Daoy (cell line): ENCODE measurements around the gene ITPKC. TPM values are rescaled to one million over a fixed set of nuclear protein-coding genes. Genes with fewer than 3 reads are reported as not detected.
A peak's percentile ranks its signal among the peaks of the same experiment; 100 is the strongest.
"Not testable (repeated sequence)": the region's sequence is repeated elsewhere in the genome, so short reads cannot be mapped to it uniquely, and the experiment has no call there.

Source experiments
- DNase-seq: peaks from one replicate; pipeline ENCODE4 v3.0.0-alpha.2; 2015; ENCODE audit warnings: low read depth
- total RNA-seq: library from RNA; depleted of rRNA; stranded (reverse); fragments of >200 nt; shearing (Covaris generic); gene quantifications from 2 replicates; pipeline ENCODE4 v1.2.3, GENCODE V29; 2014

Gene ITPKC
- total RNA-seq, 1 experiment from 2014 or later, result 5.3 TPM

GRCh38 chr19:40716031-40716481, 856 bp upstream of the ITPKC start:
- DNase-seq, result peak; percentile 97

- no peak for DNase-seq
These were observed 490 bp downstream of the ITPKC start for GRCh38 chr19:40717325-40717879.

- peak; percentile 29 for DNase-seq
These were observed 1.2 kb downstream of the ITPKC start for GRCh38 chr19:40717880-40718773.

GRCh38 chr19:40718774-40719391, 2.0 kb downstream of the ITPKC start:
- peak; percentile 63 for DNase-seq

GRCh38 chr19:40719414-40719894, 2.5 kb downstream of the ITPKC start:
- DNase-seq, result no peak

- DNase-seq, result no peak
These were observed 4.2 kb downstream of the ITPKC start for GRCh38 chr19:40721140-40721486.

- no peak for DNase-seq
These were observed 5.2 kb downstream of the ITPKC start for GRCh38 chr19:40721936-40722661.

GRCh38 chr19:40723661-40724254, 6.8 kb downstream of the ITPKC start:
- no peak for DNase-seq

GRCh38 chr19:40724315-40724714, 7.4 kb downstream of the ITPKC start:
- no peak for DNase-seq

GRCh38 chr19:40724855-40725254, 7.9 kb downstream of the ITPKC start:
- DNase-seq, result no peak

- no peak for DNase-seq
These were observed 9.4 kb downstream of the ITPKC start for GRCh38 chr19:40726279-40726678.

- not testable (repeated sequence) for DNase-seq
These were observed 13.2 kb downstream of the ITPKC start for GRCh38 chr19:40730065-40730464.

GRCh38 chr19:40732304-40732703, 15.4 kb downstream of the ITPKC start:
- not testable (repeated sequence) for DNase-seq

GRCh38 chr19:40733149-40733548, 16.2 kb downstream of the ITPKC start:
- no peak for DNase-seq

GRCh38 chr19:40735013-40735771, 18.3 kb downstream of the ITPKC start:
- DNase-seq, result no peak

- DNase-seq, result no peak
These were observed 19.7 kb downstream of the ITPKC start for GRCh38 chr19:40736661-40737060.

GRCh38 chr19:40737102-40737644, 20.3 kb downstream of the ITPKC start:
- DNase-seq, result no peak

GRCh38 chr19:40739030-40739839, 22.3 kb downstream of the ITPKC start:
- no peak for DNase-seq

GRCh38 chr19:40739871-40740703, 23.2 kb downstream of the ITPKC start:
- no peak for DNase-seq
